IMR-90 (cell line): ENCODE results near the gene UBXN6. TPM values are rescaled to one million over a fixed set of nuclear protein-coding genes. Genes with fewer than 3 reads are reported as not detected.

ENCODE experiments used
- ATAC-seq: fragments of 200-7000 bp; cut with Tn5 transposase; 2 replicates; pipeline ENCODE4 v1.9.1; 2020; ENCODE audit warnings: low read depth, mild to moderate bottlenecking, moderate library complexity
- BruUV-seq: library from RNA; stranded (reverse); fragments of 400-500 nt; replicated peaks from 2 replicates; lab custom pipeline; 2021; lab: Mats Ljungman, UMichigan
- CTCF ChIA-PET: fragments of 300-600 bp; formaldehyde crosslinking; extraction: SDS; loops from one replicate; lab custom pipeline; 2021; ENCODE audit warnings: antibody characterized with exemption; lab: Yijun Ruan, JAX
- POLR2A ChIA-PET: fragments of 300-600 bp; sonication (Branson Sonifier 250); formaldehyde crosslinking; loops from one replicate; lab custom pipeline; 2022; ENCODE audit warnings: antibody characterized with exemption; ENCODE audit not compliant: unreplicated experiment; lab: Charles Lee
- DNase-seq: peaks from one replicate; pipeline ENCODE4 v3.0.0; 2013
- H2AFZ ChIP-seq: replicated peaks from 2 replicates; pipeline ENCODE3; 2013; ENCODE audit warnings: low read length, mild to moderate bottlenecking; ENCODE audit not compliant: poor library complexity
- H2AK5ac ChIP-seq: 2 replicates; pipeline ENCODE4 v1.6.1; 2013; ENCODE audit warnings: low read depth, low read length, inconsistent platforms
- H2AK9ac ChIP-seq: replicated peaks from 2 replicates; pipeline ENCODE3; 2013; ENCODE audit warnings: mild to moderate bottlenecking, low read depth, low read length, moderate library complexity; ENCODE audit not compliant: poor library complexity
- H2BK120ac ChIP-seq: 2 replicates; pipeline ENCODE4 v1.6.1; 2013; ENCODE audit warnings: low read depth, low read length, inconsistent platforms
- H2BK15ac ChIP-seq: 3 replicates; pipeline ENCODE4 v1.6.1; 2013; ENCODE audit warnings: low read depth, low read length, inconsistent platforms
- H2BK20ac ChIP-seq: 2 replicates; pipeline ENCODE4 v1.6.1; 2013; ENCODE audit warnings: low read depth, mild to moderate bottlenecking, inconsistent platforms, low read length, moderate library complexity
- H2BK5ac ChIP-seq: 2 replicates; pipeline ENCODE4 v1.6.1; 2013; ENCODE audit warnings: mild to moderate bottlenecking, low read depth, low read length, inconsistent platforms; ENCODE audit not compliant: poor library complexity, severe bottlenecking
- H3K14ac ChIP-seq: replicated peaks from 2 replicates; pipeline ENCODE4 v1.6.1; 2013; ENCODE audit warnings: low read depth, low read length, inconsistent platforms
- H3K18ac ChIP-seq: 2 replicates; pipeline ENCODE4 v1.6.1; 2013; ENCODE audit warnings: low read depth, low read length, control low read depth
- H3K23ac ChIP-seq: 2 replicates; pipeline ENCODE4 v1.6.1; 2013; ENCODE audit warnings: low read depth, low read length, inconsistent platforms
- H3K27ac ChIP-seq: 2 replicates; pipeline ENCODE4 v1.5.1; 2013; ENCODE audit warnings: mild to moderate bottlenecking, control low read depth, low read length; ENCODE audit not compliant: insufficient read depth
- H3K27me3 ChIP-seq: 2 replicates; pipeline ENCODE4 v1.6.1; 2013; ENCODE audit warnings: low read length; ENCODE audit not compliant: control insufficient read depth, insufficient read depth
- H3K36me3 ChIP-seq: 2 replicates; pipeline ENCODE4 v1.6.1; 2013; ENCODE audit warnings: low read length, mixed read lengths; ENCODE audit not compliant: control insufficient read depth, insufficient read depth
- H3K4ac ChIP-seq: 2 replicates; pipeline ENCODE4 v1.6.1; 2013; ENCODE audit warnings: low read depth, low read length, inconsistent platforms
- H3K4me1 ChIP-seq: 2 replicates; pipeline ENCODE4 v1.6.1; 2013; ENCODE audit warnings: low read length, mixed read lengths; ENCODE audit not compliant: control insufficient read depth, insufficient read depth
- H3K4me2 ChIP-seq: 2 replicates; pipeline ENCODE4 v1.6.1; 2013; ENCODE audit warnings: low read depth, mild to moderate bottlenecking, control low read depth, low read length, moderate library complexity
- H3K4me3 ChIP-seq: 2 replicates; pipeline ENCODE4 v1.5.1; 2013; ENCODE audit warnings: low read depth, mild to moderate bottlenecking, control low read depth, low read length, moderate library complexity; ENCODE audit not compliant: insufficient read depth
- H3K56ac ChIP-seq: 2 replicates; pipeline ENCODE4 v1.6.1; 2013; ENCODE audit warnings: low read length, inconsistent platforms; ENCODE audit not compliant: insufficient read depth; ENCODE audit errors: extremely low read depth
- H3K79me1 ChIP-seq, 2 experiments: 2 replicates each; pipeline ENCODE4 v1.6.1; 2013; ENCODE audit warnings: low read length in 2 of 2, inconsistent platforms in 1 of 2, low read depth in 1 of 2
- H3K9ac ChIP-seq: 2 replicates; pipeline ENCODE4 v1.6.1; 2013; ENCODE audit warnings: low read depth, low read length, control low read depth
- H3K9me1 ChIP-seq: 2 replicates; pipeline ENCODE4 v1.6.1; 2013; ENCODE audit warnings: low read length, inconsistent platforms; ENCODE audit not compliant: insufficient read depth
- H3K9me3 ChIP-seq: 2 replicates; pipeline ENCODE4 v1.6.1; 2013; ENCODE audit warnings: low read length; ENCODE audit not compliant: control insufficient read depth, insufficient read depth
- H4K20me1 ChIP-seq: 2 replicates; pipeline ENCODE4 v1.6.1; 2013; ENCODE audit warnings: low read length, inconsistent platforms; ENCODE audit not compliant: insufficient read depth
- H4K5ac ChIP-seq: 2 replicates; pipeline ENCODE4 v1.6.1; 2013; ENCODE audit warnings: mild to moderate bottlenecking, low read depth, low read length, control low read depth
- H4K8ac ChIP-seq, 2 experiments: 2 replicates each; pipeline ENCODE4 v1.6.1; 2013; ENCODE audit warnings: low read depth in 2 of 2, low read length in 2 of 2, control low read depth in 1 of 2, inconsistent platforms in 1 of 2
- H4K91ac ChIP-seq: 2 replicates; pipeline ENCODE4 v1.6.1; 2013; ENCODE audit warnings: low read depth, low read length, inconsistent platforms; ENCODE audit not compliant: insufficient read depth
- BHLHE40 ChIP-seq: fragments of 150-350 bp; IDR thresholded peaks from 2 replicates; pipeline ENCODE4 v1.6.1; 2016; ENCODE audit warnings: mild to moderate bottlenecking, low read depth, low read length
- CEBPB ChIP-seq: IDR thresholded peaks from 2 replicates; pipeline ENCODE4 v1.6.1; 2012; ENCODE audit warnings: low read depth, low read length, improper control_type of control experiment
- CHD1 ChIP-seq: IDR thresholded peaks from 2 replicates; pipeline ENCODE4 v1.6.1; 2012; ENCODE audit warnings: low read depth, low read length, improper control_type of control experiment
- FOS ChIP-seq: fragments of 150-350 bp; IDR thresholded peaks from 2 replicates; pipeline ENCODE4 v1.6.1; 2016; ENCODE audit warnings: low read depth, low read length
- MAFK ChIP-seq: IDR thresholded peaks from 2 replicates; pipeline ENCODE4 v1.6.1; 2012; ENCODE audit warnings: low read depth, low read length, improper control_type of control experiment
- MAZ ChIP-seq: IDR thresholded peaks from 2 replicates; pipeline ENCODE4 v1.6.1; 2012; ENCODE audit warnings: low read depth, mild to moderate bottlenecking, low read length, improper control_type of control experiment, moderate library complexity, borderline replicate concordance
- NFE2L2 ChIP-seq: fragments of 150-350 bp; IDR thresholded peaks from 2 replicates; pipeline ENCODE4 v1.6.1; 2016; ENCODE audit warnings: low read depth, mild to moderate bottlenecking, low read length
- RCOR1 ChIP-seq: IDR thresholded peaks from 2 replicates; pipeline ENCODE4 v1.6.1; 2012; ENCODE audit warnings: mild to moderate bottlenecking, low read length, improper control_type of control experiment; ENCODE audit not compliant: insufficient replicate concordance
- WGBS, 2 experiments: methylation state at CpG; one replicate each; pipeline versions ENCODE4 v1.1.5 to v1.1.7; 2013; ENCODE audit warnings: missing lambda C conversion rate in 2 of 2; ENCODE audit not compliant: insufficient read length in 1 of 2; ENCODE audit errors: extremely low coverage in 2 of 2; 5-methylcytosine and 5-hydroxymethylcytosine counted together
- dilution Hi-C: fragments of 300-500 bp; cut with HindIII; formaldehyde crosslinking; loops from one replicate; pipeline ENCODE4 v1.14.3; 2018; ENCODE audit warnings: low sequenced_read_pairs; ENCODE audit not compliant: unreplicated experiment
- in situ Hi-C: fragments of 300-500 bp; cut with MboI; formaldehyde crosslinking; loops from 3 replicates; pipeline ENCODE4 v1.14.3; 2019; ENCODE audit warnings: low sequenced_read_pairs, inconsistent platforms, mixed read lengths
- intact Hi-C: fragments of 100-400 bp; cut with micrococcal nuclease; formaldehyde crosslinking; loops from 2 replicates; pipeline ENCODE4 v1.10.0; 2022
- polyA plus RNA-seq, 3 experiments: library from polyadenylated mRNA; depleted of rRNA; stranded (reverse); fragments of >200 nt; gene quantifications; 2 replicates each; pipeline ENCODE4 v1.2.3, GENCODE V29; 2012; ENCODE audit warnings: low replicate concordance in 1 of 3
- total RNA-seq: library from RNA; depleted of rRNA; stranded (reverse); fragments of >200 nt; gene quantifications from 2 replicates; pipeline ENCODE4 v1.2.3, GENCODE V29; 2012

The UBXN6 gene
- total and polyA plus RNA-seq, 2 of the 4 experiments (the other 2 are of a cell fraction): 84.2 to 86.5 TPM

DNA sequence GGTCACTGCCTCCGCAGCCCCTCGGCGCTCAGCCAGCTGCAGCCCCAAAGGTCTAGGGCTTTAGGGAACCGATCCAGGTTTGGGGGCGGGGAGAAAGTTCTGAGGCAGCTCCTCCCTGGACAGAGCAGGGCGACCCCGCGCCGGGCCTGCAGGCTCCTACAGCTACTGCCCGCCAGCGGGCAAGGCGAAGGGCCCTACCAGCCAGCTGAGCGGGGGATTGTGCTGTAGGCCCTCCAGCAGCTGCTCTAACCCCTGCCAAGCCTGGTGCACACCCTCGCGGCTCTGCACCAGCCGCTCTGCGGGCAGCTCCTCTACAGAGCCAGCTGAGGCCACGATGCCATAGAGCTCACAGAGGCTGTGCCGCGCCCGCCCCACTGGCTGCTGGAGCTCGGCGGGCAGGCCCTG is 46.7 kb upstream of the UBXN6 start:
- H4K20me1 ChIP-seq: no peaks in the 10 kb centered on the region
- POLR2A ChIA-PET: no interaction called here
- dilution Hi-C loops (no loop called here), in situ Hi-C loops (no loop called here), intact Hi-C loops (no loop called here)
- H3K23ac ChIP-seq: no peak overlapping the region
- CTCF ChIA-PET: no interaction called here
- H3K36me3 ChIP-seq: peaks cover 50% of the 10 kb centered on the region
- H3K27ac ChIP-seq: no peak overlapping the region
- ATAC-seq: no peak
- no peak overlapping the region for H3K4me3 ChIP-seq
- H4K5ac ChIP-seq: no peak overlapping the region
- H2BK5ac ChIP-seq: no peak overlapping the region
- H2AK5ac ChIP-seq: no peak overlapping the region
- H2AK9ac ChIP-seq: no peak overlapping the region
- no peak overlapping the region for H3K14ac ChIP-seq
- TF ChIP-seq MAFK (no peak), RCOR1 (no peak), BHLHE40 (no peak), CHD1 (no peak), FOS (no peak), NFE2L2 (no peak), MAZ (no peak), CEBPB (no peak)
- H3K4ac ChIP-seq: no peak overlapping the region
- H4K8ac ChIP-seq: no peak overlapping the region
- H3K9me1 ChIP-seq: peaks cover 8% of the 10 kb centered on the region; the same call in 1 of the 2 replicates
- no peak for DNase-seq
- BruUV-seq: no TSS peak
- H3K9me3 ChIP-seq: no peaks in the 10 kb centered on the region
- H3K4me2 ChIP-seq: no peak overlapping the region
- H2BK120ac ChIP-seq: no peak overlapping the region
- WGBS, 2 experiments: 92% methylated on average over 19 of the region's 23 CpGs; no CpG with 5 or more reads in 1 of the 2 experiments
- no peak overlapping the region for H2AFZ ChIP-seq
- H2BK20ac ChIP-seq: no peak overlapping the region
- peaks cover 0 to 8% of the 10 kb centered on the region in 2 experiments; a peak in 1 of 4 replicates for H3K79me1 ChIP-seq
- H3K4me1 ChIP-seq: peaks cover 4% of the 10 kb centered on the region
- H4K91ac ChIP-seq: no peak overlapping the region
- no peak overlapping the region for H3K18ac ChIP-seq
- H3K27me3 ChIP-seq: no peaks in the 10 kb centered on the region
- no peak overlapping the region for H3K56ac ChIP-seq
- no peak overlapping the region for H3K9ac ChIP-seq
- no peak overlapping the region for H2BK15ac ChIP-seq
